ENCODE data around the gene CAND1.

The CAND1 gene

GRCh38 chr12:67288561-67288960 is 19.4 kb downstream of the CAND1 start:
- no peak overlapping the region for H3K4me3 ChIP-seq
- H3K27ac ChIP-seq, result no peak overlapping the region
- peaks cover 0 to 7% (median 0%) of the 10 kb centered on the region in 3 donors for H3K36me3 ChIP-seq
- H3K27me3 ChIP-seq, result no peaks in the 10 kb centered on the region
- intact Hi-C loops (cut with DNase I; ENCODE audit: low total_unique reads), result no loop called here
- DNase-seq, result no peak
- TF ChIP-seq CTCF (IDR thresholded peaks at IDR 0.05), result no peak
- H3K9me3 ChIP-seq, result no peaks in the 10 kb centered on the region
- peaks cover 0 to 6% (median 3%) of the 10 kb centered on the region in 4 donors for H3K4me1 ChIP-seq

GRCh38 chr12:67290378-67290777 is 21.2 kb downstream of the CAND1 start:
- Histone ChIP-seq H3K27ac (no peak overlapping the region), H3K27me3 (no peaks in the 10 kb centered on the region), H3K4me1 (peaks cover 0 to 6% (median 3%) of the 10 kb centered on the region in 4 donors), H3K36me3 (peaks cover 0 to 15% (median 5%) of the 10 kb centered on the region in 3 donors), H3K9me3 (no peaks in the 10 kb centered on the region), H3K4me3 (no peak overlapping the region)
- DNase-seq, result no peak
- TF ChIP-seq CTCF (IDR thresholded peaks at IDR 0.05), result no peak
- intact Hi-C loops (cut with DNase I; ENCODE audit: low total_unique reads), result no loop called here

GRCh38 chr12:67299526-67299925 is 30.4 kb downstream of the CAND1 start:
- no peak for DNase-seq
- intact Hi-C loops (cut with DNase I; ENCODE audit: low total_unique reads), result no loop called here
- no peak overlapping the region for H3K4me3 ChIP-seq
- H3K4me1 ChIP-seq, result peaks cover 0 to 10% (median 2%) of the 10 kb centered on the region in 4 donors
- no peaks in the 10 kb centered on the region for H3K27me3 ChIP-seq
- no peak for TF ChIP-seq CTCF (IDR thresholded peaks at IDR 0.05)
- no peaks in the 10 kb centered on the region for H3K9me3 ChIP-seq
- H3K36me3 ChIP-seq, result peaks cover 15 to 63% (median 56%) of the 10 kb centered on the region in 3 donors
- H3K27ac ChIP-seq, result no peak overlapping the region

GRCh38 chr12:67299926-67300325 is 30.8 kb downstream of the CAND1 start:
- no peaks in the 10 kb centered on the region for H3K9me3 ChIP-seq
- no peaks in the 10 kb centered on the region for H3K27me3 ChIP-seq
- peaks cover 19 to 63% (median 52%) of the 10 kb centered on the region in 3 donors for H3K36me3 ChIP-seq
- no peak overlapping the region for H3K4me3 ChIP-seq
- intact Hi-C loops (cut with DNase I; ENCODE audit: low total_unique reads), result no loop called here
- H3K27ac ChIP-seq, result no peak overlapping the region
- TF ChIP-seq CTCF (IDR thresholded peaks at IDR 0.05), result no peak
- peaks cover 0 to 10% (median 2%) of the 10 kb centered on the region in 4 donors for H3K4me1 ChIP-seq
- DNase-seq, result no peak

GRCh38 chr12:67302162-67302561 is 33.0 kb downstream of the CAND1 start:
- TF ChIP-seq CTCF (IDR thresholded peaks at IDR 0.05), result no peak
- intact Hi-C loops (cut with DNase I; ENCODE audit: low total_unique reads), result no loop called here
- DNase-seq, result no peak
- Histone ChIP-seq H3K9me3 (no peaks in the 10 kb centered on the region), H3K4me1 (peaks cover 0 to 10% (median 2%) of the 10 kb centered on the region in 4 donors), H3K36me3 (peaks cover 41 to 77% (median 63%) of the 10 kb centered on the region in 3 donors), H3K27ac (no peak overlapping the region), H3K4me3 (no peak overlapping the region), H3K27me3 (no peaks in the 10 kb centered on the region)

- no peak for TF ChIP-seq CTCF (IDR thresholded peaks at IDR 0.05)
- intact Hi-C loops (cut with DNase I; ENCODE audit: low total_unique reads), result no loop called here
- H3K27me3 ChIP-seq, result no peaks in the 10 kb centered on the region
- H3K4me3 ChIP-seq, result no peak overlapping the region
- peaks cover 71 to 85% (median 74%) of the 10 kb centered on the region in 3 donors for H3K36me3 ChIP-seq
- no peak overlapping the region for H3K27ac ChIP-seq
- no peak for DNase-seq
- H3K4me1 ChIP-seq, result peaks cover 0 to 1% (median 0%) of the 10 kb centered on the region in 4 donors
- no peaks in the 10 kb centered on the region for H3K9me3 ChIP-seq
These were observed 36.4 kb downstream of the CAND1 start for GRCh38 chr12:67305544-67305943.

Measured in tibial artery (tissue), 4 donors.